ENCODE results near the gene SPAG16. TPM values are rescaled to one million over a fixed set of nuclear protein-coding genes. Genes with fewer than 3 reads are reported as not detected.
A peak's percentile ranks its signal among the peaks of the same experiment; 100 is the strongest.

The SPAG16 gene
- polyA plus RNA-seq, 1 donor = 53.7 TPM

DNA sequence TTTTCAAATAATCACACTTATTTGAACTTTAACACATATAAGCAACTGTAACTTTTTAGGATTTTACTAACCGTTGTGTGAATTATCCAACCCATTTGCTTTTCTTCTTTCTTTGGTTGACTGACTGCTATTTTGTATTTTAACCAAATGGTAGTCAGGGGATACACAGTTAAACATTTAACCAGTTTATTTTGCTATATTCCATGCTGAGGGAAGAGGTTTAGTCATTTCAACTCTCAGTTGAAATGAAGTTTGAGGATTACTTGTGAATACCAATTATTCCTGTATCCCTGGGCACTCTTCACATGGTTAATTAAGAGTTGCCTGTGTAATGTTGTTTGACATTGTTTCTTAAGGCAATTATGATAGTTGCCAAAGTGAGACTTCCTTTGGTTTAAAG, 1.9 kb downstream of the SPAG16 start:
- Histone ChIP-seq H3K4me1 (ENCODE audit: control insufficient read depth, insufficient read depth, low read length) (peaks cover 2% of the 10 kb centered on the region), H3K9me3 (ENCODE audit: control insufficient read depth, low read depth, low read length) (no peaks in the 10 kb centered on the region), H3K36me3 (ENCODE audit: control insufficient read depth, insufficient read depth, low read length) (no peaks in the 10 kb centered on the region), H3K27ac (ENCODE audit: low read length) (no peak overlapping the region), H3K27me3 (ENCODE audit: control insufficient read depth, insufficient read depth, low read length) (no peaks in the 10 kb centered on the region), H3K4me3 (ENCODE audit: low read length) (no peak overlapping the region)
- DNase-seq = no peak
- WGBS (ENCODE audit: insufficient coverage, low lambda C conversion rate) = 88% methylated on average over 1 of the region's 1 CpG

DNA sequence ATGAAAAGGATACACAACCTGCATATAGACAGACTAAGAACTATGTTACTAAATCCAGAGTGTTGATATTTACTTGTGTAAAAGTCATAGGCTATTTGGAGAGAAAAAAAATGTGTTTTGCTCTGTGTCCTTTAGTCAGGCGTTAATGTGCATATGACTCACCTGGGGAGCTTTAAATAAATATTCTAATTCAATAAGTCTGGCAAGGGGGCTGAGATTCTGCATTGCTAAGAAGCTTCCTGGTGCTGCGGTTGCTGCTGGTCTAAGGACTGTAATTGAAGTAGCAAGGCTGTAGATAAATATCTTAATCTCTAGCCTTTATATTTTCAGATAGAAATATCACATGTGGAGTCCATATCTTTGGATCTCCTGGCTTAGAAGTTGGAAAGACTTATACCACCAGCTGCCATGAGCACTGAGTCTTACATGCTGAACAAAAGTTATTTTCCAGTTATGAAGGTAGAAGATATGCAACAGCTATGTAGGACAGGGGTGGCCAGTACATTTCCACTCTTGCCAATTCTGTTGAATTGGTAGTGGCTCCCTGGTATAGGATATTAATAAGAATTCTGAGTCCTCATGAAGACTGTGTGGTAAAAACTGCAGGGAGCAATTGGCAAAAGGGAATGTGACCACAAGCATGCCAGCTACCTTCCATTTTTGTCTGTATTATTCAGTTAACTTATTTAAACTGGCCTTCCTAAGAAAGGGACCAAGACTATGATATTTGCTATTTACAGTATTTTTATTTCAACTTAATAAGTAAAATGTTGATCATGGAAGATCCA, 4.8 kb downstream of the SPAG16 start:
- Histone ChIP-seq H3K4me1 (ENCODE audit: control insufficient read depth, insufficient read depth, low read length) (peaks cover 2% of the 10 kb centered on the region), H3K27ac (ENCODE audit: low read length) (no peak overlapping the region)
- WGBS (ENCODE audit: insufficient coverage, low lambda C conversion rate) = 50% methylated on average over 1 of the region's 2 CpGs

DNA sequence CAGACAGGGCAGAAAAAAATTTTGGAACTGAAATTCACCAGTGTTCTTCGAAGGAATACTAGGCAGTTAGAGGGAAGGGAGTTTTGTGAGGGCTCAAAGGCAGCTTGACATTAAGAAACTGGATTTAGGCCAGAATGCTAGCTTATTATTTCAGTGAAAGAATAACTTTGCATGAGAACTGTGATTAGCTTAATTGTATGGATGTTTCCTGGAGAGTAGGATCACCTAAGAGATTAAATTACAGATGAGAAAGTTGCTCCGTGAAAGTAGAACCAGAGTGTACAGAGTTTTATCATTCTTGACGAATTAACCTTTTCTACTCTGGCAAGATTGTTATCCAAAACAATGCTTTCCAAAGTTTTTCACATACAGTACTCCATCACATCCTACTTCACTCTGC, 6.2 kb downstream of the SPAG16 start:
- Histone ChIP-seq H3K27ac (ENCODE audit: low read length) (no peak overlapping the region), H3K9me3 (ENCODE audit: control insufficient read depth, low read depth, low read length) (no peaks in the 10 kb centered on the region), H3K4me1 (ENCODE audit: control insufficient read depth, insufficient read depth, low read length) (peaks cover 2% of the 10 kb centered on the region), H3K27me3 (ENCODE audit: control insufficient read depth, insufficient read depth, low read length) (no peaks in the 10 kb centered on the region), H3K4me3 (ENCODE audit: low read length) (no peak overlapping the region), H3K36me3 (ENCODE audit: control insufficient read depth, insufficient read depth, low read length) (peaks cover 5% of the 10 kb centered on the region)
- 67% methylated on average over 1 of the region's 3 CpGs for WGBS (ENCODE audit: insufficient coverage, low lambda C conversion rate)
- no peak for DNase-seq

More for the DNA sequence above, 4.8 kb downstream of the SPAG16 start:
- DNase-seq = no peak
- H3K36me3 ChIP-seq (ENCODE audit: control insufficient read depth, insufficient read depth, low read length) = peaks cover 5% of the 10 kb centered on the region
- no peak overlapping the region for H3K4me3 ChIP-seq (ENCODE audit: low read length)
- H3K27me3 ChIP-seq (ENCODE audit: control insufficient read depth, insufficient read depth, low read length) = no peaks in the 10 kb centered on the region
- H3K9me3 ChIP-seq (ENCODE audit: control insufficient read depth, low read depth, low read length) = no peaks in the 10 kb centered on the region

DNA sequence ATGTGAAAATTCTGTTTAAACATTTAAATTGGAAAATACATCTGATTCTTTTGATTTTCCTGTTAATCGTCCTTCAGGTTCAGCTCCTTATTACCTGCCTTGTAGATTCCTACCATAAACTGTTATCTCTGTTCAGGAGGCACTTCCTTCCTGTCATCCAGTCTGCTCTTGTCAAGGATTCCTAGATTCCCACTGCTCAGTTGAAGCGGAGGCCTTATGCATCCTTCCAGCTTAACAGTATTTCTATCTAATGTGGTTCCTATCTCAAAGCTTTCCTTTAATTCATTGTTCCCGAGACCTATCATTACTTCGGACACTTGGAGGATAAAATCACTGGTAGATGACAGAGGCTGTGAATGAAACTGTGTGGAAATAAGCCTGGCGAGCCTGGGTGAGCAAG, 12.0 kb downstream of the SPAG16 start:
- Histone ChIP-seq H3K27ac (ENCODE audit: low read length) (no peak overlapping the region), H3K27me3 (ENCODE audit: control insufficient read depth, insufficient read depth, low read length) (no peaks in the 10 kb centered on the region), H3K4me3 (ENCODE audit: low read length) (no peak overlapping the region), H3K4me1 (ENCODE audit: control insufficient read depth, insufficient read depth, low read length) (no peaks in the 10 kb centered on the region), H3K36me3 (ENCODE audit: control insufficient read depth, insufficient read depth, low read length) (peaks cover 15% of the 10 kb centered on the region), H3K9me3 (ENCODE audit: control insufficient read depth, low read depth, low read length) (no peaks in the 10 kb centered on the region)
- no peak for DNase-seq
- WGBS (ENCODE audit: insufficient coverage, low lambda C conversion rate) = 90% methylated on average over 3 of the region's 5 CpGs

DNA sequence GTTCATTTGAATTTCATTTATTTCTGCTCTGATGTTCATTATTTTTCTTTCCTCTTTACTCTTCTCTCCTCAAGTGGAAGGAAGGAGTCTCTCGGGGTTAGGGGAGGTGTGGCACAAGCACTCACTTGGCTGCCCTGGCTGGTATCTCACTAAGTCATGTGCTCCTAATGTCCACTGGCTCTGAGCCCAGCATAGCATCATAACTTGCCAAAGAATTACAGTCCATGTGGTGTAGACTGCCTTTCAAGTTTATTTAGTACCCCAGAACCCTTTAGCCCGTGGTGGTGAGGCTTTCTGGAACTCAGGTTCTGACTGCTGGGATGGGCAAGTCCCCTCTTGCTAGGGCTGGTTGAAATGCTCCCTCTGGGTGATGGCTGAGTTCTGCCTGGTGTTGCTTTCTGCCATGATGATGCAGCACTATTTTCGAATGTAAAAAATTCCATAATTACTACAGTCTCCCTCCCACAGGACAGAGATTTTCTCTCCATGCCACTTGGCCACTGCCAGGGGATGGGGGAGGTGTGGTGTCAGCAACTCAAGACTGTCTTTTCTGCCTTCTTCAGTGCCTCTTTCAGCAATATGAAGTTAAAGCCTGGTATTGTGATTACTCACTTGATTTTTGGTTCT, 22.2 kb downstream of the SPAG16 start:
- Histone ChIP-seq H3K4me1 (ENCODE audit: control insufficient read depth, insufficient read depth, low read length) (peaks cover 4% of the 10 kb centered on the region), H3K36me3 (ENCODE audit: control insufficient read depth, insufficient read depth, low read length) (peaks cover 21% of the 10 kb centered on the region), H3K27ac (ENCODE audit: low read length) (peak overlapping the region; percentile 55), H3K4me3 (ENCODE audit: low read length) (no peak overlapping the region), H3K27me3 (ENCODE audit: control insufficient read depth, insufficient read depth, low read length) (no peaks in the 10 kb centered on the region), H3K9me3 (ENCODE audit: control insufficient read depth, low read depth, low read length) (peaks cover 7% of the 10 kb centered on the region)
- peak; percentile 65 to 85 for DNase-seq
- WGBS (ENCODE audit: insufficient coverage, low lambda C conversion rate) = no CpG with 5 or more reads among the region's 3 CpGs

DNA sequence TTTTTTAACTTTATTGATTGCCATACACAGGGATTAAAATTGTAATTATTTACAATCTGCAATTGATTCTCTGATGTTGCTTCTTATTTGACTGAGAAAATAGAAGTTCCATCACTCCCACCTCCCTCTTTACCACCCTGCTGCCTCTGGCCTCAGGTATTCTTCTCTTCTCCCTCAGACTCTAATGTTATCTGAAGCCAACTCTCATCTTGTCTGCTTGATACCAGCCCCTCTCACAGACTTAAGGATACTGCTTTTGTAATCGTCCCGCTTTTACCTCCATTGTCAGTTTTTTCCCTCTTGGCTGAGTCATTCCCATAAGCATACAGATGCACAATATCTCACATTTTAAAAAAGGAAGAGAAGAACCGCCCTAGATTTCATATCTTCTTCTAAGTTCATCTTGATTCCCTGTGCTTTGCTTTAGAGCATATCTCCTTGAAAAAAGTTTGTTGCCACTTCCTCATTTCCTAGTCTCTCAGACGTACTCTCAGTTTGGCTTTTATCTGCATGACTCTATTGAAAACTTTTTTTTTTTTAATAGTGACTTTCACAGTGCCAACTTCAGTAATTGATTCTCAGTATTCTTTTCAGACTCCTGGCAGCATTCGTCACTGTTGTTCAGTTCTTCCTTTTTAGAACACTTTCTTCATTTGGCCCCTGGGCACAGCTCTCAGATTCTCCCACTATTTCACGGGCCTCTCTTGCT, 31.1 kb downstream of the SPAG16 start:
- peaks cover 14% of the 10 kb centered on the region for H3K36me3 ChIP-seq (ENCODE audit: control insufficient read depth, insufficient read depth, low read length)
- 89% methylated on average over 3 of the region's 6 CpGs for WGBS (ENCODE audit: insufficient coverage, low lambda C conversion rate)
- no peaks in the 10 kb centered on the region for H3K27me3 ChIP-seq (ENCODE audit: control insufficient read depth, insufficient read depth, low read length)
- H3K9me3 ChIP-seq (ENCODE audit: control insufficient read depth, low read depth, low read length) = no peaks in the 10 kb centered on the region
- no peak for DNase-seq
- no peak overlapping the region for H3K27ac ChIP-seq (ENCODE audit: low read length)
- H3K4me3 ChIP-seq (ENCODE audit: low read length) = no peak overlapping the region
- H3K4me1 ChIP-seq (ENCODE audit: control insufficient read depth, insufficient read depth, low read length) = no peaks in the 10 kb centered on the region

DNA sequence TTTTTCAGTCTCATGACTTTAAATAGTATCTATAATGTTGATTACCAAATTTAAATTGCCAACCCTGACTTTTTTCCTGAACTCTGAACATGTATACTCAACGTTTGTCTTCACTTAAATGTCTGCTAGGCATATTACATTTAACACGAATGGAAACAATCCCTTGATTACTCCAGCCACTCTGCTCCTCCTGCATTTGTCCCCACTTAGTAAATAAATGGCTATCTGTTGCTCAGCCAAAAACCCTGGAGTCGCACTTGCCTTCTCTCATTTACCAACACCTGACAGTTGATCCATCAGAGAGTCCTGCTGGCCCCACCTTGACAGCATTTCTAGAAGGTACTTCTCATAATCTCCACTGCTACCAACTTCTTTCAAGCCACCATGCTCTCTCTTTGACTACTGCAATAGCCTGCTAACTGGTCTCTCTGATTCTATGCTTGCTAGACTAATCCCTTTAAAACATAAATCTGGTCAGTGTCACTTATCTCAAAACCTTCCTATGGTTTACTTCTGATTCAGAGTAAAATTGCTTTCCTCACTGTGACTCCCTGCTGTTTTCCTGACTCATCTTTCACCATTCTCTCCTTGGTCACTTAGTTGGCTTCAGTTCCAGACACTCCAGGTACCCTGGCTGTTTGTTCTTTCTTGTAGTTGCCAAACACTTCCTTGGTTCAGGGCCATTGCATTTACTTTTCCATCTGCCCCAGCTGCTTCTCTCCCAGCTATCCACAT, 31.9 kb downstream of the SPAG16 start:
- DNase-seq = no peak
- Histone ChIP-seq H3K27ac (ENCODE audit: low read length) (no peak overlapping the region), H3K36me3 (ENCODE audit: control insufficient read depth, insufficient read depth, low read length) (peaks cover 14% of the 10 kb centered on the region), H3K4me3 (ENCODE audit: low read length) (no peak overlapping the region), H3K27me3 (ENCODE audit: control insufficient read depth, insufficient read depth, low read length) (no peaks in the 10 kb centered on the region), H3K4me1 (ENCODE audit: control insufficient read depth, insufficient read depth, low read length) (no peaks in the 10 kb centered on the region), H3K9me3 (ENCODE audit: control insufficient read depth, low read depth, low read length) (no peaks in the 10 kb centered on the region)
- WGBS (ENCODE audit: insufficient coverage, low lambda C conversion rate) = no CpG with 5 or more reads among the region's 3 CpGs

DNA sequence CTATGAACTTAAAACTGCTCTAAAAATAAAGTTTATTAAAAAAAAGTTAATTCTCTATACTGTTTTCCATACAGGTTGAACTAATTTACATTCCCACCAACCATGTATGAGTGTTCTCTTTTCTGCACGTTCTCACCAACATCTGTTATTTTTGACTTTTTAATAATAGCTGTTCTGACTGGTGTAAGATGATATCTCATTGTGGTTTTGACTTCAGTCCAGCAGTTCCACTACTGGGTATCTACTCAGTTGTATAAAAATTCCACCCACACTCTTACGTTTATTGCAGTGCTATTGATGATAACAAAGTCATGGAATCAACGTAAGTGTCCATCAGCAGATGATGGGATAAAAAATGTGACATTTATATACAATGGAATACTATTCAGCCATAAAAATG, 33.7 kb downstream of the SPAG16 start:
- Histone ChIP-seq H3K4me3 (ENCODE audit: low read length) (no peak overlapping the region), H3K27ac (ENCODE audit: low read length) (no peak overlapping the region), H3K36me3 (ENCODE audit: control insufficient read depth, insufficient read depth, low read length) (peaks cover 18% of the 10 kb centered on the region), H3K9me3 (ENCODE audit: control insufficient read depth, low read depth, low read length) (no peaks in the 10 kb centered on the region), H3K27me3 (ENCODE audit: control insufficient read depth, insufficient read depth, low read length) (no peaks in the 10 kb centered on the region), H3K4me1 (ENCODE audit: control insufficient read depth, insufficient read depth, low read length) (no peaks in the 10 kb centered on the region)
- DNase-seq = no peak
- 100% methylated on average over 1 of the region's 3 CpGs for whole genome bisulfite sequencing (ENCODE audit: insufficient coverage, low lambda C conversion rate)

DNA sequence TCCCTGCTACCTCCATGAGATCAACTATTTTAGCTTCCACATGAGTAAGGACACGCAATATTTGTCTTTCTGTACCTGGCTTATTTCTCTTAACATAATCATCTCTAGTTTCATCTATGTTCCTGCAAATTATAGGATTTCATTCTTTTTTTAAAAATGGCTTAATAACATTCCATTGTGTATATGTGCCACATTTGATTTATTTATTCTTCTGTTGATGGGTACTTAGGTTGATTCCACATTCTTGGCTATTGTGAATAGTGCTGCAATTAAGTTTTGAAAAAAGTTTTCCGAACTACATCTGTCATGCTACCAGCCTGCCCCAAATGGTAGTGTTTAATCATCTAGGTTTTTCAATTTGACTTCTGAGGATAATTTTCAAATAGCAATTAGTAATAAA, 36.3 kb downstream of the SPAG16 start:
- no peak overlapping the region for H3K27ac ChIP-seq (ENCODE audit: low read length)
- H3K4me1 ChIP-seq (ENCODE audit: control insufficient read depth, insufficient read depth, low read length) = no peaks in the 10 kb centered on the region
- WGBS (ENCODE audit: insufficient coverage, low lambda C conversion rate) = 100% methylated on average over 1 of the region's 2 CpGs
- no peaks in the 10 kb centered on the region for H3K27me3 ChIP-seq (ENCODE audit: control insufficient read depth, insufficient read depth, low read length)
- peaks cover 18% of the 10 kb centered on the region for H3K36me3 ChIP-seq (ENCODE audit: control insufficient read depth, insufficient read depth, low read length)
- no peak overlapping the region for H3K4me3 ChIP-seq (ENCODE audit: low read length)
- no peak for DNase-seq
- H3K9me3 ChIP-seq (ENCODE audit: control insufficient read depth, low read depth, low read length) = no peaks in the 10 kb centered on the region

DNA sequence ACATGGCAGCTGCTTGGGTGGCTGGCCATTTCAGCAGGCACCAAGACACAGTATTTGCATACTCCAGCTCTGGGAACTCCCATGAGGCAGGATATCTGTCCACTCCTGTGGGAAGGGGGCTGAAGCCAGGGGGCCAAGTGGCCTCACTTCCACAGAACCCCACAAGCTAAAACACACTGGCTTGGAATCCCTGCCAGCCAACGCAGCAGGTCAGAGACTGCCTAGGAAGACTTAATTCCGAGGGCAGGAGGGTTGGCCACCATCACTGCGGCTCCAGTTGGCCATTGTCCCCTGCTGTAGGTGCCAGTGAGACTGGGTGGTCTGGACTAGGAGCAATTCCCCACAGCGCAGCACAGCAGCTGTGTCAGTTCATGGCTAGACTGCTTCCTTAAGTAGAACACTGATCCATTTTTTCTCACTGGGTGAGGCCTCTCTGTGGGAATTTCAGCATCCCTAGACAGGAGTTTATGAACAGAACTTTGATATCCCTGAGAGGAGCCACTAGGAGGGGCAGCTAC, 52.0 kb downstream of the SPAG16 start:
- H3K36me3 ChIP-seq (ENCODE audit: control insufficient read depth, insufficient read depth, low read length) = no peaks in the 10 kb centered on the region
- H3K27me3 ChIP-seq (ENCODE audit: control insufficient read depth, insufficient read depth, low read length) = no peaks in the 10 kb centered on the region
- no peaks in the 10 kb centered on the region for H3K4me1 ChIP-seq (ENCODE audit: control insufficient read depth, insufficient read depth, low read length)
- no CpG with 5 or more reads among the region's 4 CpGs for WGBS (ENCODE audit: insufficient coverage, low lambda C conversion rate)
- peaks cover 33% of the 10 kb centered on the region for H3K9me3 ChIP-seq (ENCODE audit: control insufficient read depth, low read depth, low read length)
- H3K27ac ChIP-seq (ENCODE audit: low read length) = no peak overlapping the region
- DNase-seq = no peak
- no peak overlapping the region for H3K4me3 ChIP-seq (ENCODE audit: low read length)

Data from large intestine (tissue), 3 donors.